GM04503 (cell line): ENCODE measurements around the gene CBY2.
"Not testable (repeated sequence)": the region's sequence is repeated elsewhere in the genome, so short reads cannot be mapped to it uniquely, and the experiment has no call there.

ENCODE experiments used
- DNase-seq: peaks from one replicate; pipeline ENCODE4 v3.0.0-alpha.2; 2012; ENCODE audit warnings: low read depth

CBY2 gene

GRCh38 chr13:45742985-45743384 lies 40.9 kb downstream of the CBY2 start:
- no peak for DNase-seq

- no peak for DNase-seq
Measured at GRCh38 chr13:45744979-45745378, 42.9 kb downstream of the CBY2 start.

GRCh38 chr13:45747071-45747470 lies 45.0 kb downstream of the CBY2 start:
- DNase-seq, result no peak

GRCh38 chr13:45748941-45749759 lies 47.0 kb downstream of the CBY2 start:
- DNase-seq, result no peak

GRCh38 chr13:45750566-45750965 lies 48.4 kb downstream of the CBY2 start:
- DNase-seq, result no peak

- no peak for DNase-seq
Measured at GRCh38 chr13:45751885-45752284, 49.8 kb downstream of the CBY2 start.

GRCh38 chr13:45752510-45752909 lies 50.4 kb downstream of the CBY2 start:
- no peak for DNase-seq

- DNase-seq, result not testable (repeated sequence)
Measured at GRCh38 chr13:45756498-45756897, 54.4 kb downstream of the CBY2 start.

GRCh38 chr13:45757589-45757988 lies 55.5 kb downstream of the CBY2 start:
- DNase-seq, result not testable (repeated sequence)

GRCh38 chr13:45763419-45763818 lies 61.3 kb downstream of the CBY2 start:
- DNase-seq, result no peak
